GM19372 (cell line): ENCODE measurements around the gene SLC4A7.
"Not testable (repeated sequence)": the region's sequence is repeated elsewhere in the genome, so short reads cannot be mapped to it uniquely, and the experiment has no call there.

Experiments used
- ATAC-seq: cut with Tn5 transposase; IDR thresholded peaks from one replicate; pipeline ENCODE4 v1.9.1; 2021; ENCODE audit warnings: mild to moderate bottlenecking, low read depth, moderate library complexity; ENCODE audit not compliant: unreplicated experiment

SLC4A7 gene

GRCh38 chr3:27328982-27329762, 155.0 kb downstream of the SLC4A7 start:
- not testable (repeated sequence) for ATAC-seq

- ATAC-seq, result no peak
These were observed 157.3 kb downstream of the SLC4A7 start for GRCh38 chr3:27326629-27327545.

GRCh38 chr3:27326202-27326601, 158.0 kb downstream of the SLC4A7 start:
- no peak for ATAC-seq

GRCh38 chr3:27325419-27325818, 158.8 kb downstream of the SLC4A7 start:
- ATAC-seq, result no peak

GRCh38 chr3:27324686-27325085, 159.5 kb downstream of the SLC4A7 start:
- no peak for ATAC-seq

- ATAC-seq, result no peak
These were observed 161.1 kb downstream of the SLC4A7 start for GRCh38 chr3:27323087-27323570.
